PC-3 (cell line): ENCODE data around the gene GAMT.

Experiments used
- CTCF ChIP-seq: fragments of 300-600 bp; sonication (generic); conservative IDR thresholded peaks from 2 replicates; pipeline ENCODE4 v1.5.1; 2017; ENCODE audit warnings: antibody characterized with exemption, low read depth, mild to moderate bottlenecking, low read length
- EZH2 ChIP-seq: fragments of 300-600 bp; sonication (generic); IDR thresholded peaks from one replicate; pipeline ENCODE4 v1.6.1; 2017; ENCODE audit warnings: antibody characterized with exemption, mild to moderate bottlenecking, low read length; ENCODE audit not compliant: unreplicated experiment

- TF ChIP-seq CTCF (no peak), EZH2 (no peak)
Observed at GRCh38 chr19:1388637-1389026, 12.7 kb downstream of the GAMT start.
